ENCODE measurements around the gene MAP2K2.

GRCh38 chr19:4060621-4061177 is 63.2 kb downstream of the MAP2K2 start:
- no peak for TF ChIP-seq REST (IDR thresholded peaks at IDR 0.05; ENCODE audit: insufficient read depth in 1 of 2, low read depth in 2 of 2, low read length in 2 of 2)
- TF ChIP-seq POLR2AphosphoS5 (IDR thresholded peaks at IDR 0.05; ENCODE audit: low read depth, low read length), result no peak
- no peak for TF ChIP-seq TAF1 (IDR thresholded peaks at IDR 0.05; ENCODE audit: borderline replicate concordance, insufficient read depth, low read length)
- no peak for TF ChIP-seq SIN3A (IDR thresholded peaks at IDR 0.05; ENCODE audit: borderline replicate concordance, insufficient read depth, low read length)
- no peak for TF ChIP-seq FOXP2 (optimal IDR thresholded peaks at IDR 0.05; ENCODE audit: borderline replicate concordance, extremely low read depth, extremely low read length, insufficient read depth)
